Kidney (tissue), 14 donors: ENCODE results near the gene SPRING1. TPM values are rescaled to one million over a fixed set of nuclear protein-coding genes. Genes with fewer than 3 reads are reported as not detected.

Experiments
- DNase-seq, 5 donors: peaks; one replicate each; pipeline ENCODE4 v3.0.0-alpha.2; 2013 to 2020
- FAIRE-seq: peaks from 2 replicates; lab custom pipeline; 2012; peaks lifted over from hg19 to GRCh38; lab: Jason Lieb, UNC
- H3K27ac ChIP-seq, 2 donors: one replicate each; pipeline ENCODE4 v1.7.0; 2013; ENCODE audit warnings: low read depth in 2 of 2, low read length in 2 of 2, inconsistent platforms in 1 of 2
- H3K27me3 ChIP-seq: one replicate; pipeline ENCODE4 v1.7.1; 2013; ENCODE audit warnings: low read length, inconsistent platforms; ENCODE audit not compliant: control insufficient read depth, insufficient read depth
- H3K36me3 ChIP-seq, 3 donors: one replicate each; pipeline versions ENCODE4 v1.7.0 to v1.7.1; 2013; ENCODE audit warnings: low read length in 3 of 3, control low read depth in 1 of 3, inconsistent platforms in 1 of 3; ENCODE audit not compliant: insufficient read depth in 3 of 3, control insufficient read depth in 2 of 3
- H3K4me1 ChIP-seq, 3 donors: one replicate each; pipeline versions ENCODE4 v1.7.0 to v1.7.1; 2013; ENCODE audit warnings: low read length in 3 of 3, inconsistent platforms in 1 of 3, low read depth in 1 of 3; ENCODE audit not compliant: control insufficient read depth in 2 of 3, insufficient read depth in 2 of 3
- H3K4me3 ChIP-seq, 3 donors: one replicate each; pipeline versions ENCODE4 v1.7.0 to v1.8.1; 2013; ENCODE audit warnings: low read length in 3 of 3, control low read depth in 1 of 3, inconsistent platforms in 1 of 3
- H3K9ac ChIP-seq, 3 donors: one replicate each; pipeline versions ENCODE4 v1.7.0 to v1.7.1; 2013; ENCODE audit warnings: low read length in 3 of 3, control low read depth in 1 of 3, inconsistent platforms in 1 of 3
- H3K9me3 ChIP-seq, 3 donors: one replicate each; pipeline versions ENCODE4 v1.7.0 to v1.7.1; 2013; ENCODE audit warnings: low read length in 3 of 3, control low read depth in 1 of 3, inconsistent platforms in 1 of 3; ENCODE audit not compliant: control insufficient read depth in 2 of 3, insufficient read depth in 1 of 3
- intact Hi-C: fragments of 100-400 bp; cut with DNase I; formaldehyde crosslinking; loops from one replicate; pipeline ENCODE4 v1.11.1; 2022
- polyA plus RNA-seq: library from polyadenylated mRNA; stranded (reverse); fragments of 350-450 nt; fragmentation: Illumina TruSeq; extraction: RNeasy Lipid Tissue Mini Kit (QIAGEN cat#74804); gene quantifications from one replicate; pipeline ENCODE4 v1.2.3, GENCODE V29; 2014; ENCODE audit warnings: low read depth, low replicate concordance; ENCODE audit not compliant: insufficient read depth
- total RNA-seq: library from RNA; stranded (reverse); fragmentation: NEBNext Ultra II Directional; extraction: Animal tissue kit (Norgen Biotek cat#: 25700); gene quantifications from one replicate; pipeline ENCODE4 v1.2.1, GENCODE V29; 2021
- TF ChIP-seq, protein P1 (sequence below): IDR thresholded peaks from 3 replicates; pipeline ENCODE4 v1.5.1; 2012; ENCODE audit warnings: mild to moderate bottlenecking, moderate library complexity, borderline replicate concordance; ENCODE audit not compliant: insufficient read depth; ENCODE audit errors: extremely low read depth
- donor health status: control.
- donor health status: control.
- donor health status: control.
- donor health status: control.
- donor health status: control.
- donor health status: DM: yes; HTN: yes; CAD: no.
- donor health status: Normal renal cell carcinoma (clear cell type).

The SPRING1 gene
- total and polyA plus RNA-seq, 2 donors from 2014 or later: 45.3 to 49.4 TPM

DNA sequence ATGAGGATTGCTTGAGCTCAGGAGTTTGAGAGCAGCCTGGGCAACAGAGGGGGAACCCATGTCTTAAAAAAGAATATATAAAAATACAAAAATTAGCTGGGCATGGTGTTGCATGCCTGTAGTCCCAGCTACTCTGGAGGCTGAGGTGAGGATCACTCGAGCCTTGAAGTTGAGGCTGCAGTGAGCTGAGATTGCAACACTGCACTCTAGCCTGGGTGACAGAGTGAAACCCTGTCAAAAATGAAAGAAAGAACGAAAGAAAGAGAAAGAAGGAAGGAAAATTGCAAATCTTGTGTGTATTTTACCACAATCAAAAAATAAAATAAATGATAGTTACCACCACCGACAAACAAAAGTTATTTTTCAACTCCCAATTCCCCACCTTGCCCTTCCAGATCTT lies 45.3 kb downstream of the SPRING1 start:
- Histone ChIP-seq H3K27me3 (peaks cover 4% of the 10 kb centered on the region), H3K4me1 (peaks cover 0 to 4% (median 3%) of the 10 kb centered on the region in 3 donors), H3K9me3 (no peaks in the 10 kb centered on the region), H3K27ac (no peak overlapping the region), H3K36me3 (no peaks in the 10 kb centered on the region), H3K4me3 (no peak overlapping the region), H3K9ac (no peak overlapping the region)
- no peak for FAIRE-seq
- DNase-seq: no peak
- TF ChIP-seq, protein P1, sequence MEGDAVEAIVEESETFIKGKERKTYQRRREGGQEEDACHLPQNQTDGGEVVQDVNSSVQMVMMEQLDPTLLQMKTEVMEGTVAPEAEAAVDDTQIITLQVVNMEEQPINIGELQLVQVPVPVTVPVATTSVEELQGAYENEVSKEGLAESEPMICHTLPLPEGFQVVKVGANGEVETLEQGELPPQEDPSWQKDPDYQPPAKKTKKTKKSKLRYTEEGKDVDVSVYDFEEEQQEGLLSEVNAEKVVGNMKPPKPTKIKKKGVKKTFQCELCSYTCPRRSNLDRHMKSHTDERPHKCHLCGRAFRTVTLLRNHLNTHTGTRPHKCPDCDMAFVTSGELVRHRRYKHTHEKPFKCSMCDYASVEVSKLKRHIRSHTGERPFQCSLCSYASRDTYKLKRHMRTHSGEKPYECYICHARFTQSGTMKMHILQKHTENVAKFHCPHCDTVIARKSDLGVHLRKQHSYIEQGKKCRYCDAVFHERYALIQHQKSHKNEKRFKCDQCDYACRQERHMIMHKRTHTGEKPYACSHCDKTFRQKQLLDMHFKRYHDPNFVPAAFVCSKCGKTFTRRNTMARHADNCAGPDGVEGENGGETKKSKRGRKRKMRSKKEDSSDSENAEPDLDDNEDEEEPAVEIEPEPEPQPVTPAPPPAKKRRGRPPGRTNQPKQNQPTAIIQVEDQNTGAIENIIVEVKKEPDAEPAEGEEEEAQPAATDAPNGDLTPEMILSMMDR: no peak
- intact Hi-C loops: no loop called here

DNA sequence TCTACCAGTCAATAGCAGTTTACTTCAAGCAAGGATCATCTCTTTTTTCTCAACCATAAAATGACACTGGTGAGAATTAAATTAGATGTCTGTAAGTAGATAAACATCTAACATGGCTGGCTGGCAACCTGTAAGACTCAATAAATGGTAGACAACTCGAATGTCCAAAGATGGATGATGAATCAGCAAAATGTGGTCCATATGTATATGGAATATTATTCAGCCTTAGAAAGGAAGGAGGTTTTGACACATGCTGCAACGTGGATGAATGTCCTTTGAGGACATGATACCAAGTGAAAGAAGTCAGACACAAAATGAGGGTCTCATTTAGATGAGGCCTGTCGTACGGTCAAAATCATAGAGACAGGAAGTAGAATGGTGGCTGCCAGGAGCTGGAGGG lies 46.2 kb downstream of the SPRING1 start:
- Histone ChIP-seq H3K4me1 (peaks cover 0 to 4% (median 3%) of the 10 kb centered on the region in 3 donors), H3K4me3 (no peak overlapping the region), H3K9ac (no peak overlapping the region), H3K9me3 (no peaks in the 10 kb centered on the region), H3K27ac (no peak overlapping the region), H3K27me3 (peaks cover 4% of the 10 kb centered on the region), H3K36me3 (no peaks in the 10 kb centered on the region)
- no peak for FAIRE-seq
- intact Hi-C loops: no loop called here
- DNase-seq: no peak
- TF ChIP-seq, protein P1: no peak

DNA sequence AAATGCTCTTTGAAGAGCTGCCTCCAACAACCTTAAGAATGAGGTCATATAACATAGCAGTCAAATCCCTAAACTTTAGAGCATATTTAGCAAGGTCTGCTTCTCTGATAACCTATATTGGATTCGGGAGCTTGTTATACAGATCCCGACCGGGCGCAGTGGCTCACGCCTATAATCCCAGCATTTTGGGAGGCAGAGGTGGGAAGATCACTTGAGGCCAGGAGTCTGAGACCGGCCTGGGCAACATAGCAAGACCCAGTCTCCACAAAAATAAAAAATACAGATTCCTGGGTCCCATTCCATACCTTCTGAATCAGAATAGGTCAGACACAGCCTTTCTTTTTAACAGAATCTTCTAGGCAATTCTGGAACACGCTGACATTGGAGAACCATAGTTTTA lies 46.7 kb downstream of the SPRING1 start:
- Histone ChIP-seq H3K9ac (no peak overlapping the region), H3K27me3 (peaks cover 4% of the 10 kb centered on the region), H3K4me3 (no peak overlapping the region), H3K9me3 (no peaks in the 10 kb centered on the region), H3K4me1 (peaks cover 0 to 4% (median 3%) of the 10 kb centered on the region in 3 donors), H3K27ac (no peak overlapping the region), H3K36me3 (no peaks in the 10 kb centered on the region)
- intact Hi-C loops: no loop called here
- TF ChIP-seq, protein P1: no peak
- FAIRE-seq (no peak), DNase-seq (no peak)

DNA sequence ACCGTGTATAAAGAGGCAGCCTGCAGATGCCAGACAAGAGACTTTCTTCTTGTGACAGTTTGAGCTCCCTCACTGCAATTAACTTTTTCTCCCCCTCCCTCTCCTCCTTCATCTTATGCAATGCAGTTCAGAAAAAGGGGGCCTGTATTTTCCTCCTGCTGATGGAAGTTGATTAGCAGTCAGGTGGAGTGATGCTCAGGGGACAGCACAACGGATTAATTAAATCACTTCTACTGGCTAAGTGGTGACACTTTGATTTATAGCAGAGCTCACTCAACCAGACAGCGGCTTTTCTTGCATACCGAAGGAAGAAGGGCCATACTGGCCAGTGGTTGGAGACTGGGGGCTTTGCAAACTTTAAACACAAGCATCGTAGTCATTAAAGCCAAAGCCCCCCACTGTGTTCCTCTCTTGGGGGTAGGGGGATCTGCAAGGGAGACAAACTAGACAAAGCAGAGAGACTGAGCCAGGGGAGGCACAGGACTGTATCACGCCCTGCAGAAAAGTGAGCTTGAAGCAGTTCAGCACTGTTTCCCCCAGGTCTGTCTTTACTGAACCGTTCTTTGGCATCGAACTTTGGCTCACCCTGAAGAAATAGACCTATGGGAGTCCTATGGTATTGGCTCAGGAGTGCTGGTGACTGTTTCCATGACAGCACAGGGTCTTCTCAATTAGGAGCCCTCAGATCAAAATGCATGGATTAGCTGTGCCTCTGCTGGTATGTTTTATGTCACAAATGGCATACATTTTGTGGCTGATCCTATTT lies 47.7 kb downstream of the SPRING1 start:
- TF ChIP-seq, protein P1: no peak
- H3K9ac ChIP-seq: no peak overlapping the region
- peaks cover 4% of the 10 kb centered on the region for H3K27me3 ChIP-seq
- H3K36me3 ChIP-seq: no peaks in the 10 kb centered on the region
- no peak for FAIRE-seq
- H3K27ac ChIP-seq: no peak overlapping the region
- H3K4me1 ChIP-seq: peaks cover 0 to 4% (median 3%) of the 10 kb centered on the region in 3 donors
- H3K4me3 ChIP-seq: no peak overlapping the region
- intact Hi-C loops: no loop called here
- DNase-seq: peak in 4 of 5 donors; percentile 59 to 85 (median 73)
- no peaks in the 10 kb centered on the region for H3K9me3 ChIP-seq
